NCI-H748 treated with DMSO at 0.1 percent for 48 hours (cell line): ENCODE data around the gene DHX34.
A peak's percentile ranks its signal among the peaks of the same experiment; 100 is the strongest.
"Not testable (repeated sequence)": the region's sequence is repeated elsewhere in the genome, so short reads cannot be mapped to it uniquely, and the experiment has no call there.

ENCODE experiments used
- DNase-seq: peaks from one replicate; lab custom pipeline; 2025; lab: John Stamatoyannopoulos, UW

DHX34 gene

GRCh38 chr19:47348819-47349795, at the start of gene DHX34:
Gene DHX34 (plus strand): TSS chr19:47349315. CDS start chr19:47353031, 3,716 bp downstream.
- DNase-seq: peak; percentile 99

- not testable (repeated sequence) for DNase-seq
Measured at GRCh38 chr19:47300867-47301266, 48.2 kb upstream of the DHX34 start.

DNA sequence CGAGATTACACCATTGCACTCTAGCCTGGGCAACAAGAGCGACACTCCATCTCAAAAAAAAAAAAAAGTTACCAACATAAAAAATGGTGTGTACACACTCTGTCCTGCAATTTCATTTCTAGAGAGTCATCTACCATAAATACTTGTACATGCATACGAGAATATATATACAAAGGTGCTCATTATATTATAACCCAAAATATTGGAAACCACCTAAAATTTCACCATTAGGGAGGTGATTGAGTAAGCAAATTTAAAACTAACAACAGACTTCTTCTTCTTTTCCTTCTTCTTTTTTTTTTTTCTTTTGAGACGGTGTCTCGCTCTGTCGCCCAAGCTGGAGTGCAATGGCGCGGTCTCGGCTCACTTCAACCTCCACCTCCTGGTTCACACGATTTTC, 46.9 kb upstream of the DHX34 start:
- no peak for DNase-seq

- no peak for DNase-seq
Measured at GRCh38 chr19:47303966-47304365, 45.1 kb upstream of the DHX34 start.

DNA sequence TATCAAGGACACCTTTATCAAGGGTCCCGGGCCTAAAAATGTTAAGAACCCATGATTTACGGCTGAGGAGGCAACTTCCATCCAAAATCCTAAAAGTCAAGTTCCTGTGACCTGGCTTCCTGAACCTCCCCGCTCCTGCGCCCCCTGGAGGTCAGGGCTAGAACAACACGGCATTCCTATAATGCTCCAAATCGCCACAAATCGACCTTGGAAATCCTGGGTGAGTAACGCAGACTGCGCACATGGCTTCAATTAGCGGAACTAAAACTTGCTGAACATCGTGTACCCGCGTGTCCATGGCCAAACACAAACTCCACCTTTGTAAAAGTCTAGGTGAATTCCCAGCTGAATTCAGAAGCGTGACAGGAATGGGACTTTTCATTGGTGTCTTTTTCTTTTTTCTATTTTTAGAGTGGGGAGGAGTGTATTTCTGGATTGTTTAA, 43.8 kb upstream of the DHX34 start:
- DNase-seq: peak; percentile 51

- no peak for DNase-seq
Measured at GRCh38 chr19:47306303-47306702, 42.8 kb upstream of the DHX34 start.

- no peak for DNase-seq
Measured at GRCh38 chr19:47309038-47309437, 40.1 kb upstream of the DHX34 start.

GRCh38 chr19:47309608-47310007, 39.5 kb upstream of the DHX34 start, which contains the start of gene C5AR1:
Gene C5AR1 (plus strand): TSS chr19:47309861. CDS start chr19:47309896, 35 bp downstream.
- DNase-seq: no peak

- no peak for DNase-seq
Measured at GRCh38 chr19:47310323-47310722, 38.8 kb upstream of the DHX34 start.

- DNase-seq: no peak
Measured at GRCh38 chr19:47310819-47311218, 38.3 kb upstream of the DHX34 start.

DNA sequence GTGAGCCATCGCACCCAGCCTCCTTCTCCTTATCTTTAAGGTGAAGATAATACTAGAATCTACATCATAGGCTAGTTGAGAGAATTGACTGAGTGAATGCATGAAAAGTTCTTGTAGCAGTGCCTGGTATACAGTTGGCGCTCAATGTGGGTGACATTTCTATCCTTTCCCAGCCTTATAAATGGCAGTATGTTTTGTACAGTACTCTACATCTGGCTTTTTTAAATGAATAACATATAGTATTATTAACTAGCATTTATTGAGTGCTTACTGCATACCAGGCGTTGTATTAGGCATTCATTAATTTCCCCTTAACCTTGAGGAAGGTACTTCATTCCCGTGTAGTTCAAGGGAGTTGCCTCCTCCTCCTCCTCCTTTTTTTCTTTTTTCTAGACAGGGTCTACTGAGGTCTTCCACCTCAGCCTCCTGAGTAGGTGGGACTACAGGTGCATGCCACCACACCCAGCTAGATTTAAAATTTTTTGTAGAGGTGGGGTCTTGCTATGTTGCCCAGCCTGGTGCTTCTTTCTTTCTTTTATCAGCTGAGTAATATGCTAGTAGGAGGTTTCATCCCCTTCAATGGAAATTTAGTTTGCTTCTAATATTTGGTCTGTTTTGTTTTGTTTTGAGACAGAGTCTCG, 36.6 kb upstream of the DHX34 start:
- no peak for DNase-seq

DNA sequence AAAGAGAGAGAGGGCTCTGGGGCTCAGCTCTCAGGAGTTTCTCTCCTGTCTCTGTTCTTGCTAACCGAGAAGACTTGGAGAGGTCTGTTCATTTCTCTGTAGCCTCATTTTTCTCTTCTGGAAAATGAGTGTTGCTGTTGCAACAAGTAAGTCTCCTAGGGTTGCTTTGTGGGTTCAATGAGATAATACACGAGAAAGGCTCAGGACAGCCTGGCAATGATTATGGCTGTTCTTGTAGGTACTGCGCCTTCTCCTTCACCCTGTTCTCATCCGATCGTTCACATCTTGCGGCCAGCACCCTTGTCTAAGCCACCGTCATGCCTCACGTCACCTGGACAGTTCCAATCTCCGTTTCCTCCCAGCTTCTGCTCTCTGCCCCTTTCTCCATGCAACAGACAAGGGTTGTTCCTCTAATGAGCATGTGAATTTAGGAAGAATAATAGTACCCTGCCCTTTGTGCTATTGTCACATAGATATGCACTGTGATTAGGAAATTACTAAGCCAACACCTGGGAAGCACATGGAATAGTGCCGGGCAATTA, 35.3 kb upstream of the DHX34 start:
- no peak for DNase-seq

- no peak for DNase-seq
Measured at GRCh38 chr19:47315125-47315821, 33.8 kb upstream of the DHX34 start.

DNA sequence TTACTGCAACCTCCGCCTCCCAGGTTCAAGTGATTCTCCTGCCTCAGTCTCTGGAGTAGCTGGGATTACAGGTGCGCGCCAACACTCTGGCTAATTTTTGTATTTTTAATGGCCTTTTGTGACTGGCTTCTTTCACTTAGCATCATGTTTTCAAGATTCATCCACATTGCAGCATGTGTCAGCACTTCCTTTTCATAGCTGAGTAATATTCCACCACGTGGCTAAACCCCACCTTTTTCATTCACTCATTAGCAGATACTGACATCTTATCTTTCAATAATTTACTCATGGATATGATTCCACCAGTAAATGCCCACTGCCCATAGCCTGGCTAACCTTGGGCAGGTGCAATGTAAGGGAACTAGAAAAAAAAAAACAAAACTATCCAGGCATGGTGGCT, 32.6 kb upstream of the DHX34 start:
- DNase-seq: no peak

DNA sequence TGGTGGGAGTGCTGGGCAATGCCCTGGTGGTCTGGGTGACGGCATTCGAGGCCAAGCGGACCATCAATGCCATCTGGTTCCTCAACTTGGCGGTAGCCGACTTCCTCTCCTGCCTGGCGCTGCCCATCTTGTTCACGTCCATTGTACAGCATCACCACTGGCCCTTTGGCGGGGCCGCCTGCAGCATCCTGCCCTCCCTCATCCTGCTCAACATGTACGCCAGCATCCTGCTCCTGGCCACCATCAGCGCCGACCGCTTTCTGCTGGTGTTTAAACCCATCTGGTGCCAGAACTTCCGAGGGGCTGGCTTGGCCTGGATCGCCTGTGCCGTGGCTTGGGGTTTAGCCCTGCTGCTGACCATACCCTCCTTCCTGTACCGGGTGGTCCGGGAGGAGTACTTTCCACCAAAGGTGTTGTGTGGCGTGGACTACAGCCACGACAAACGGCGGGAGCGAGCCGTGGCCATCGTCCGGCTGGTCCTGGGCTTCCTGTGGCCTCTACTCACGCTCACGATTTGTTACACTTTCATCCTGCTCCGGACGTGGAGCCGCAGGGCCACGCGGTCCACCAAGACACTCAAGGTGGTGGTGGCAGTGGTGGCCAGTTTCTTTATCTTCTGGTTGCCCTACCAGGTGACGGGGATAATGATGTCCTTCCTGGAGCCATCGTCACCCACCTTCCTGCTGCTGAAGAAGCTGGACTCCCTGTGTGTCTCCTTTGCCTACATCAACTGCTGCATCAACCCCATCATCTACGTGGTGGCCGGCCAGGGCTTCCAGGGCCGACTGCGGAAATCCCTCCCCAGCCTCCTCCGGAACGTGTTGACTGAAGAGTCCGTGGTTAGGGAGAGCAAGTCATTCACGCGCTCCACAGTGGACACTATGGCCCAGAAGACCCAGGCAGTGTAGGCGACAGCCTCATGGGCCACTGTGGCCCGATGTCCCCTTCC, 28.9 kb upstream of the DHX34 start:
- DNase-seq: no peak

DNA sequence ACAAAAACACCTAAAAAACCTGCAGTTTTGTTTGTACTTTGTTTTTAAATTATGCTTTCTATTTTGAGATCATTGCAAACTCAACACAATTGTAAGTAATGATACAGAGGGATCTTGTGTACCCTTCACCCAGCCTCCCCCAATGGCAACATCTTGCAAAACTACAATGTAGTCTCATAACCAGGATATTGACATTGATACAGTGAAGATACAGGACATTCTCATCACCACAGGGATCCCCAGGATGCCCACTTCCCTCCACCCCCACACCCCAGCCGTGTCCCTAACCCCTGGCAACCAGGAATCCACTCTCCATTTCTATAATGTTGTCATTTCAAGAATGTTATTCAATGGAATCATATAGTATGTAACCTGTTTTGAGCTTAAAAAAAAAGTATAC, 27.5 kb upstream of the DHX34 start:
- no peak for DNase-seq

GRCh38 chr19:47322058-47322457, 27.1 kb upstream of the DHX34 start:
- DNase-seq: no peak

GRCh38 chr19:47323409-47323808, 25.7 kb upstream of the DHX34 start:
- DNase-seq: no peak

DNA sequence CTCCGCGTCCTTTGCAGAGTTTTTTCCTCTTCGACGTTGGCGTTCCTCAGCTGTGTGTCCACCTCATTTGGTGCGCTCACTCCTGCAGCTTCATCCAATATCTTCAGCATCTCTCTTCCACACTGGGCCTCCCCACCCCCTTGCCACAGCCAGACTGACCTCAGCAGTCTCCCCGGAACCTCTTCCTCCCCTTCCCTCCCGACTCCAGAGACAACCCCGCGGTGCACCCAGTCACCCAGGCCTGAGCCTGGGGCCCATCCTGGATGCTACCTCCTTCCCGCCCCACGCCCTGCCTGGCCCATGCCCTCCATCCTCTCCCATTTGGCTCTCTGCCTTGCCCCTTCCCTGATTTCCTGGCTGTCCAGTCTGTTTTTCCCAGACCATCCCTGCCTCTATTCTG, 25.2 kb upstream of the DHX34 start:
- no peak for DNase-seq

DNA sequence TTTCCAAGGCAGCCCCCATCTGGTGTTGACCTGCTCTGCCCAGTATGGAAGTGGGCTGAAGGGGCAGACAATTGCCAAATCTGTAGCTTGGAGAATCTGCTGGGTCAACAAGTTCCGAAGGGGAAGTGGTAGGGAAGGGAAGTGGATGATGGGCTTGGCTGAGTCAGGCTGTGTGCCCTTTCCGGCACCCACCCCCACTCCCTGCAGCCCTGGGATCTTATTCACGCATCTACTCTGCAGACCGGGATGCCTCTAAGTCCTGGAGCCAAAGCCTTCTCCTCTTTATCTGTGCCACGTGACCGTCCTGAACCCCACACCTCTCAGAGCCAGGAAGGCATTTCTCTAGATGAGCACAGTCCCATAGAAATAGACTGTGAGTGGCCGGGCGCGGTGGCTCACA, 24.6 kb upstream of the DHX34 start:
- DNase-seq: no peak

DNA sequence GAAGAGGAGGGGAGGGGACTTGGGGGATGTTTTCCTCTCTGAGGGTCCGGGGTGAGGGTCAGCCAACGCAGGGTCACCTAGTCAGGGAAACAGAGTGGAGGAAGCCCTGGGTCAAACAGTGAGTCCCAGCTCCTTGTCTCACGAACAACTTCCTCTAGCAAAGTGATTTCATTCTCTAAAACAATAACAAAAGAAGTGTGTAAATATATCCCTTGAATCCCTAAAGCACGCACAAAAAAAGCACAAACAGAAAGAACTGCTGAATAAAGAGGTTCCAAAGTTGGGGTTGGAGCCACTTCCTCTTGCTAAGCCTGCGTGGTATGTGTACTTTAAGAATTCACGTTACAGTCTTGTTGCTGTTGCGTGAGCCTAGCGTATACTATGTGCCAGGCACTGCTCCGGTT, 18.6 kb upstream of the DHX34 start:
- DNase-seq: no peak
